Fibroblast of mammary gland (primary cell): ENCODE results near the gene ITPKB.
A peak's percentile ranks its signal among the peaks of the same experiment; 100 is the strongest.
"Not testable (repeated sequence)": the region's sequence is repeated elsewhere in the genome, so short reads cannot be mapped to it uniquely, and the experiment has no call there.

ENCODE experiments used
- DNase-seq: peaks from one replicate; pipeline ENCODE4 v3.0.0-alpha.2; 2010; ENCODE audit warnings: low read depth
- H3K4me3 ChIP-seq: 2 replicates; pipeline ENCODE4 v1.5.1; 2011; ENCODE audit warnings: low read depth, mild to moderate bottlenecking, low read length, moderate library complexity; ENCODE audit not compliant: control insufficient read depth
- TF ChIP-seq, protein P1 (sequence below): conservative IDR thresholded peaks from 2 replicates; pipeline ENCODE4 v1.5.1; 2011; ENCODE audit warnings: low read depth, low read length, inconsistent platforms; ENCODE audit not compliant: control insufficient read depth, insufficient read depth

Gene ITPKB

DNA sequence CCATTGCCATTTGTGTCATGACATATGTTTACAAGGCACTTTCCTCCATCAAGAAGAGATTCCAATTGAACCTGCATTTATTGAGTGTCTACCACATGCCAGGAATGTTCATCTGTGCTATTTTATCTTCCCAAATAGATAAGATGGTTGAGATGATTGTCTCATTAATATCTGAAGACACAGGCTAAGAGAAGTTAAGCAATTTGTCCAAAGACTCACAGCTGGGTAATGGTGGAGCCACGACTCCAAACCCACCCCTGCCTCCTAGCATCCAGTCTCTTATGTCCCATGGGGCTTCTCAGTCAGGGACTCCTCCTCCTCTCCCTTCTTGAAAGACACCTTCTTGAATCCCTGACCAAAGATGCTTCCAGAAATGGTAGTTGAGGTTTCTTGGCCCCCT lies 122.4 kb downstream of the ITPKB start:
- DNase-seq, result no peak
- TF ChIP-seq, protein P1, sequence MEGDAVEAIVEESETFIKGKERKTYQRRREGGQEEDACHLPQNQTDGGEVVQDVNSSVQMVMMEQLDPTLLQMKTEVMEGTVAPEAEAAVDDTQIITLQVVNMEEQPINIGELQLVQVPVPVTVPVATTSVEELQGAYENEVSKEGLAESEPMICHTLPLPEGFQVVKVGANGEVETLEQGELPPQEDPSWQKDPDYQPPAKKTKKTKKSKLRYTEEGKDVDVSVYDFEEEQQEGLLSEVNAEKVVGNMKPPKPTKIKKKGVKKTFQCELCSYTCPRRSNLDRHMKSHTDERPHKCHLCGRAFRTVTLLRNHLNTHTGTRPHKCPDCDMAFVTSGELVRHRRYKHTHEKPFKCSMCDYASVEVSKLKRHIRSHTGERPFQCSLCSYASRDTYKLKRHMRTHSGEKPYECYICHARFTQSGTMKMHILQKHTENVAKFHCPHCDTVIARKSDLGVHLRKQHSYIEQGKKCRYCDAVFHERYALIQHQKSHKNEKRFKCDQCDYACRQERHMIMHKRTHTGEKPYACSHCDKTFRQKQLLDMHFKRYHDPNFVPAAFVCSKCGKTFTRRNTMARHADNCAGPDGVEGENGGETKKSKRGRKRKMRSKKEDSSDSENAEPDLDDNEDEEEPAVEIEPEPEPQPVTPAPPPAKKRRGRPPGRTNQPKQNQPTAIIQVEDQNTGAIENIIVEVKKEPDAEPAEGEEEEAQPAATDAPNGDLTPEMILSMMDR, result no peak

DNA sequence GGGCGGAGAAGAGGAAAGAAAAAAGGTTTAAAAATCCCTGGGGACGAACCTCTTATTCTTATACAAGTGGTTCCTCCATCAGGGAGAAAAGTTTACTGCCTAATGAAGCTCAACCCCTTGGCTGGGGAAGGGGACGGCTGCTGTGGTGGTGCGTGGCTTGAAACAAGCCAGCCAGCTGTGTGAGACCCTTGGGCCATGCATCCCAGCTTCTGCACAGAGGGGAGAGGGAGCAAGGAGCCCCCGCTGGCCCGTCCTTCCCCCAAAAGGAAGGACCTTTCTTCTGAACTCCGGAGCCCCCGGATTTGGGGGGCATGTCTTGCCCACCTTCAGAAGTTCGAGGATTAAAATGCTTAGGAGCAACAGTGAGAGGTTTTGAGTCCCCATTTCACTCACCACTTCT lies 123.2 kb downstream of the ITPKB start:
- TF ChIP-seq, protein P1, result no peak
- no peak overlapping the region for H3K4me3 ChIP-seq
- no peak for DNase-seq

More for the DNA sequence above, 122.4 kb downstream of the ITPKB start:
- no peak overlapping the region for H3K4me3 ChIP-seq

DNA sequence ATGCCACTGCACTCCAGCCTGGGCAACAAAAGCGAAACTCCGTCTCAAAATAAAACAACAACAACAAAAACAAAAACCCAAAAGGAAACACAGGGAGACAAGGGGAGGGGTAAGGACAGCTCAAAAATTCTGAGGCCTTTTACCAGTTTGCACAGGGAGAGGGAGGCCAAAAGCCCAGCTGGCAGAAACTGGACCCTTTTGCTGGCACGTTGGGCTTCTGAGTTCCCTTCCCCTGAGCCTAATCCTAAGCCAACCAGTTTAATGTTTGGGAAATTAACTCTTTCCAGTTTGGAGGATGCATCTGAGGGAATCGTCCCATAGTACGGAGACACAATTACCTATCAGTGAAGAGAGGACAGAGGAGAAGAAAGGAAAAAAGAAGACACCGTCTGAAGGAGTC lies 127.1 kb downstream of the ITPKB start:
- not testable (repeated sequence) for DNase-seq, H3K4me3 ChIP-seq

DNA sequence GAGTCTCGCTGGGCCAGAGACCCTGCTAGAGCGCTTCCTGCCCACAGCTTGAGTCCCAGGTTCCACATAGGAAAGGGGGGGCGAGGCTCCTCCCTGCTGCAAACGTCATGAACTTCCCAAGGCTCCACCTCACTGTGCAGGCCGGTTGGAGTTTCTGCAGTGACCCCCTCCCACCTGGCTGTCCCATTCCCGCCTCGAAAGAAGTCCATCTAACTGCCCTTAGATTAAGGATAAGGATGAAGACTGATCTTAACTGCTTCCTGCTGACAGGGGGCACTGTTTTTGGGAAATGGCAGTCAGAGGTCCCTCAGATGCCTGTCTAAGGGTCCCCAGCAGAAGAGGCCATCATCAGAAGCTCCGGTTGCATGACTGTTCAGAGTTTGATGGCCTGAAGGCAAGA lies 127.8 kb downstream of the ITPKB start:
- TF ChIP-seq, protein P1, result no peak
- no peak overlapping the region for H3K4me3 ChIP-seq
- DNase-seq, result no peak

DNA sequence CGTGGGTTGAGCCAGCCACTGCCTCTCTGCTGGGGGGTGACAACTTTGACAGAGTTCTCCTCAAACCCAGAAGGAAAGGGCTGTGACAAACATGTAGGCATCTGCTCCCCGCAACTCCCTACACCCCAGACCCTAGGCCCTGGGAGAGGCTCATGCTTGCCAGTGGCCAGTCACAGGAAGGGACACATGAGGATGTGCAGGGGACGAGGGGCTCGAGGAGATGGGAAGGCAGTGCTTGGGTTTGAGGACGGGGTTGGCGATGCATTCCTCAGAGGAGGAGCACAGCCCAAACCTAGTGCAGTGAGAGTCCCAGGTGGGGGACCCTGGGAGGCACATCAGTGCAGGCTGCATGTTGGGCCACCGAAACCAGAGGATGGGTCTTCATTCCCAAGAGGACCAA lies 128.4 kb downstream of the ITPKB start:
- H3K4me3 ChIP-seq, result no peak overlapping the region
- TF ChIP-seq, protein P1, result no peak
- no peak for DNase-seq

DNA sequence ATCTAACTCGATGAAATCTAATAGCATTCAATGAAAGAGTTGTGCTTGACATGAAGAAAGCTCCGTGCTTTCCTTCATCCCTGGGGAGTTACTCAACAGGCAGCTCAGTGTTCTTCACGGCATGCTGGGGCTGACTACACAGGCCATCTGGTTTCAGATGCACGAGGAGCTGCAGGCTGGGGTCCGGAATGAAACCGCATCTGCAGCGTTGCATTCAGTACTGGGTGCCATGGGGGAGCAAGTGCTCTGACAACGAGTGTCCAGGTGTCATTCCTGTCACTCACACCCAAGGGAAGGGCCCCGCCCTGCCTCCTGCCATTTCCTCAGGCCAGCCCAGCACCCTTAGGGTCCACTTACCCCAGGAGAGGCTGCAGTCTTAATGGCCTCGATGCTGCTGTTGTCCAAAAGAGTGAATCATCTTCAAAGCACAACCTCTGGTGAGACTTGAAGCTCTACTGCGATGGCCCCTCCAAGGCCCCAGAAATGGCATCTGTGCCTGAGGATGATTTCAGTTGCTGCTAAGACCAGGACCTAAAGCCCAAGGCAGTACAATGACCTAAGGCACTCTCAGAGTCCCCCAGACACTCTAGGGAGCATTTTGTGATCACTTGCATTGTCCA lies 129.1 kb downstream of the ITPKB start:
- DNase-seq, result peak; percentile 88
- H3K4me3 ChIP-seq, result no peak overlapping the region
- TF ChIP-seq, protein P1, result no peak

DNA sequence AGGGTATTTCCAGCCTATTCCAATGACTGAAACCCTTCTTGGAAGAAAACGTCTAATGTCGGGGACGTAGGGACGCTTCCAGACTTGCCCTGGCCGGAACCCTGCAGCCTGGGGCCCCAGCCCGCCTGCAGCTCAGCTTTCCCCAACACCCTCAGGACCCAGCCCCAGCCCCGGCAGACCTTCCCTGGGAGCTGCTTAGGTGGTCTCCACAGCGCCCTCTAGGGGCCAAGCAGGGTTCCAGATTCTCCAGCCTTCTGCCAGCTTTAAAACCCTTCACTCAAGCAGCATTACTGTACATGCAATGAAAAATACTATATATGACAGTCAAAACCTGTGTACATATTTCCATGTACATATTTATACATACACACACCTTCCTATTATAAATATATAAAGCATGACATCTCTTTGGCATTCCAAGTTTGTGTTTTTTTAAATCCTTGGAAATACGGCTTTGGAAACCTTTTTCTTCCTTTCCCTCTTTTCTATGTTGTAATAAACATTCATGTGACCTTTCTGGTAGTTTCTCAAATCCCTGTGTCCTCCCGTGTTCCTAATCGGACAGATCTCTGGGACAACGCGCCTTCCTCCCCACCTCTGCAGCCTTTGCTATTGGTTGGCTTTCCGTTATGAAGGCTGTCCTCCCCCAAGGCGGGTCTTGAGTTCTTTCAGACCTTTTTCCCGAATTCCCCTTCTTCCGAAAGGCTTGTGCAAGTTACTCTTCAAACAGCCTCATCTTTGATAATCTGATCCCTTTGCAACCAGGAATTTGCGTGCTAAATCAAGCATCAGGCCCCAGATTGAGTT lies 130.2 kb downstream of the ITPKB start:
- no peak overlapping the region for H3K4me3 ChIP-seq
- TF ChIP-seq, protein P1, result peak; percentile 85

More for the DNA sequence above, 130.2 kb downstream of the ITPKB start:
- peak; percentile 71 for DNase-seq
